HG03196 (cell line): ENCODE results near the gene PCDHGA6.

Experiments
- ATAC-seq: cut with Tn5 transposase; IDR thresholded peaks from one replicate; pipeline ENCODE4 v1.9.1; 2021; ENCODE audit not compliant: unreplicated experiment

The PCDHGA6 gene

DNA sequence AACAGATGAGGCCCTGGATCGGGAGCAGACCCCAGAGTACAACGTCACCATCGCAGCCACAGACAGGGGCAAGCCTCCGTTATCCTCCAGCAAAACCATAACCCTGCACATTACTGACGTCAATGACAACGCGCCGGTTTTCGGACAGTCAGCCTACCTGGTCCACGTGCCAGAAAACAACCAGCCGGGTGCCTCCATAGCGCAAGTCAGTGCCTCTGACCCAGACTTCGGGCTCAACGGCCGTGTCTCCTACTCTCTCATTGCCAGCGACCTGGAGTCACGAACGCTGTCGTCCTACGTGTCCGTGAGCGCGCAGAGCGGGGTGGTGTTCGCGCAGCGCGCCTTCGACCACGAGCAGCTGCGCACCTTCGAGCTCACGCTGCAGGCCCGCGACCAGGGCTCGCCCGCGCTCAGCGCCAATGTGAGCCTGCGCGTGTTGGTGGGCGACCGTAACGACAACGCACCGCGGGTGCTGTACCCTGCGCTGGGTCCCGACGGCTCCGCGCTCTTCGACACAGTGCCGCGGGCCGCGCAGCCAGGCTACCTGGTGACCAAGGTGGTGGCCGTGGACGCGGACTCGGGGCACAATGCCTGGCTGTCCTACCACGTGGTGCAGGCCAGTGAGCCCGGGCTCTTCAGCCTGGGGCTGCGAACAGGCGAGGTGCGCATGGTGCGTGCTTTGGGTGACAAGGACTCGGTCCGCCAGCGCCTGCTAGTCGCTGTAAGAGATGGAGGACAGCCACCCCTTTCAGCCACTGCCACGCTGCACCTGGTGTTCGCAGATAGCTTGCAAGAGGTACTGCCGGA lies 45.6 kb downstream of the PCDHGA6 start:
- no peak for ATAC-seq

DNA sequence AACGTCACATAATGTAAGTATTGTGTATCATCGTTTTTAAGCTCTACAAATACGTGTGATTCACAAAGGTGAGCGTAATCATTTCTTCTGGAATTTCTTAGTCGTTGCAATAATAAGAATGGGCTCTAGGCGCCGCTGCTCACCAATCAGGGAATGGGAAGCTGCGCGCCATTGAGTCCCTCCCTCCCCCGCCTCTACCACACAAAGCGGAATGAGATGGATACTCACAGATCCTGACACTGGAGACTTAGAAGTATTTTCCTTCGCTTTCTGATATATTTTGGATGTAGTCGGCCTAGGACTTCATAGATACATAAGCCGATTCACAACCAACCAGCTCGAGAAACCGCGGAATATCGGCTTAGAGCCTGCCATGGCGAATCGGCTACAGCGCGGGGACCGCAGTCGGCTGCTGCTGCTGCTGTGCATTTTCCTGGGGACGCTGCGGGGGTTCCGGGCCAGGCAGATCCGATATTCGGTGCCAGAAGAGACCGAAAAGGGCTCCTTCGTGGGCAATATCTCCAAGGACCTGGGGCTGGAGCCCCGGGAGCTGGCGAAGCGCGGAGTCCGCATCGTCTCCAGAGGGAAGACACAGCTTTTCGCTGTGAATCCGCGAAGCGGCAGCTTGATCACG lies 47.3 kb downstream of the PCDHGA6 start, which contains the start of gene PCDHGA11:
PCDHGA11 (plus strand) TSS at position 197 of the 634 bp plus-strand sequence; CDS start at position 374, 177 bp downstream.
- no peak for ATAC-seq

DNA sequence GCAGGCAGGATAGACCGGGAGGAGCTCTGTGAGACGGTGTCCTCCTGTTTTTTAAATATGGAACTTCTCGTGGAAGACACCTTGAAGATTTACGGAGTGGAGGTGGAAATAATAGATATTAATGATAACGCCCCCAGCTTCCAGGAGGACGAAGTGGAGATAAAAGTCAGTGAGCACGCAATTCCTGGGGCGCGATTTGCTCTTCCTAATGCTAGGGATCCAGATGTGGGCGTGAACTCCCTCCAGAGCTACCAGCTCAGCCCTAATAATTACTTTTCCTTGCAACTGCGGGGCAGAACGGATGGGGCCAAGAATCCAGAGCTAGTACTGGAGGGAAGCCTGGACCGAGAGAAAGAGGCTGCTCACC lies 47.8 kb downstream of the PCDHGA6 start:
- no peak for ATAC-seq

GRCh38 chr5:141422742-141423291 lies 49.1 kb downstream of the PCDHGA6 start:
- ATAC-seq: no peak

GRCh38 chr5:141427783-141428426 lies 54.2 kb downstream of the PCDHGA6 start:
- ATAC-seq: no peak
